OCI-LY1 (cell line): ENCODE results near the gene PCDHGA3.

Experiments
- H2AFZ ChIP-seq: fragments of 200-600 bp; sonication (generic), shearing (Covaris generic); 2 replicates; pipeline ENCODE4 v1.6.0; 2014; ENCODE audit warnings: antibody characterized with exemption, mild to moderate bottlenecking, low read length
- H3F3A ChIP-seq: fragments of 200-600 bp; sonication (generic), shearing (Covaris generic); 2 replicates; pipeline ENCODE4 v1.6.0; 2014; ENCODE audit warnings: mild to moderate bottlenecking, antibody characterized with exemption, low read length, moderate library complexity; ENCODE audit not compliant: insufficient read depth
- H3K27ac ChIP-seq: fragments of 200-600 bp; sonication (generic); 2 replicates; pipeline ENCODE4 v1.5.1; 2014; ENCODE audit warnings: low read length, mixed run types, mild to moderate bottlenecking, low read depth; ENCODE audit not compliant: poor library complexity, severe bottlenecking
- H3K27me3 ChIP-seq: fragments of 200-600 bp; sonication (generic); 2 replicates; pipeline ENCODE4 v1.6.0; 2014; ENCODE audit warnings: antibody characterized with exemption, mild to moderate bottlenecking, low read length, moderate library complexity; ENCODE audit not compliant: insufficient read depth
- H3K36me3 ChIP-seq: fragments of 200-600 bp; sonication (generic); 2 replicates; pipeline ENCODE4 v1.6.1; 2014; ENCODE audit warnings: mild to moderate bottlenecking, antibody characterized with exemption, low read length, moderate library complexity, mixed read lengths; ENCODE audit not compliant: insufficient read depth
- H3K4me1 ChIP-seq: fragments of 200-600 bp; sonication (generic); 2 replicates; pipeline ENCODE4 v1.5.1; 2014; ENCODE audit warnings: mild to moderate bottlenecking, low read length, moderate library complexity; ENCODE audit not compliant: insufficient read depth, severe bottlenecking
- H3K4me2 ChIP-seq: fragments of 200-600 bp; sonication (generic), shearing (Covaris generic); 2 replicates; pipeline ENCODE4 v1.6.1; 2014; ENCODE audit warnings: low read length
- H3K4me3 ChIP-seq: fragments of 200-600 bp; sonication (generic); 2 replicates; pipeline ENCODE4 v1.5.1; 2014; ENCODE audit warnings: low read length, low read depth, mild to moderate bottlenecking, mixed read lengths; ENCODE audit not compliant: poor library complexity, severe bottlenecking
- H3K79me2 ChIP-seq: fragments of 200-600 bp; shearing (Covaris generic); 2 replicates; pipeline ENCODE4 v1.6.1; 2016; ENCODE audit warnings: mixed run types, low read length, mixed read lengths; ENCODE audit not compliant: insufficient read depth
- H3K9ac ChIP-seq: fragments of 200-600 bp; sonication (generic), shearing (Covaris generic); 2 replicates; pipeline ENCODE4 v1.6.1; 2014; ENCODE audit warnings: mild to moderate bottlenecking, low read length, mixed read lengths
- H3K9me2 ChIP-seq: fragments of 200-600 bp; sonication (generic), shearing (Covaris generic); 2 replicates; pipeline ENCODE4 v1.6.1; 2014; ENCODE audit warnings: low read depth, mild to moderate bottlenecking, low read length, mixed read lengths
- H3K9me3 ChIP-seq: fragments of 200-600 bp; shearing (Covaris generic); 2 replicates; pipeline ENCODE4 v1.6.1; 2014; ENCODE audit warnings: low read length, mixed read lengths
- H4K20me1 ChIP-seq: fragments of 200-600 bp; sonication (generic), shearing (Covaris generic); 2 replicates; pipeline ENCODE4 v1.6.0; 2016; ENCODE audit warnings: mild to moderate bottlenecking, low read length; ENCODE audit not compliant: insufficient read depth
- EZH2 ChIP-seq: fragments of 200-600 bp; sonication (generic), shearing (Covaris generic); IDR thresholded peaks from 2 replicates; pipeline ENCODE4 v1.8.0; 2017; ENCODE audit warnings: borderline replicate concordance, mixed run types, mild to moderate bottlenecking, antibody characterized with exemption, low read length, moderate library complexity, mixed read lengths
- TF ChIP-seq, protein P1 (sequence below): fragments of 200-600 bp; sonication (generic), shearing (Covaris generic); IDR thresholded peaks from 2 replicates; pipeline ENCODE4 v1.5.1; 2017; ENCODE audit warnings: mild to moderate bottlenecking, antibody characterized with exemption, low read length, moderate library complexity, mixed read lengths

The PCDHGA3 gene

DNA sequence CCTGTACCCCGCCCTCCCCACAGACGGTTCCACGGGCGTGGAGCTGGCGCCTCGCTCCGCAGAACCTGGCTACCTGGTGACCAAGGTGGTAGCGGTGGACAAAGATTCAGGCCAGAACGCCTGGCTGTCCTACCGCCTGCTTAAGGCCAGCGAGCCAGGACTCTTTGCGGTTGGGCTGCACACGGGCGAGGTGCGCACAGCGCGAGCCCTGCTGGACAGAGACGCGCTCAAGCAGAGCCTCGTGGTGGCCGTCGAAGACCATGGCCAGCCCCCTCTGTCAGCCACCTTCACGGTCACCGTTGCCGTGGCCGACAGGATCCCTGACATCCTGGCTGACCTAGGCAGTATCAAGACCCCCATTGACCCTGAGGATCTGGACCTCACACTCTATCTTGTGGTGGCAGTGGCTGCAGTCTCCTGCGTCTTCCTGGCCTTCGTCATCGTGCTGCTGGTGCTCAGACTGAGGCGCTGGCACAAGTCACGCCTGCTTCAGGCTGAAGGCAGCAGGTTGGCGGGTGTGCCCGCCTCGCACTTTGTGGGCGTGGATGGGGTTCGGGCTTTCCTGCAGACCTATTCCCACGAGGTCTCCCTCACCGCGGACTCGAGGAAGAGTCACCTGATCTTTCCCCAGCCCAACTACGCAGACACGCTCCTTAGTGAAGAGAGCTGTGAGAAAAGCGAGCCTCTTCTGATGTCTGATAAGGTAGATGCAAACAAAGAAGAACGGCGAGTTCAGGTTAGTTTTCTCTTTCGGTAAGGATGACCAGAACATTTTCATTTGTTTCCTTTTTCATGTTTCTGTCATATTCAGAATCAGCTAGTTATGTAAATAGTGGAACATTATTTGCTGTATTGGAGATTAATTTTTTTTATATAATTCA is 22.6 kb downstream of the PCDHGA3 start:
- Histone ChIP-seq H3K27ac (no peak overlapping the region), H3K36me3 (no peaks in the 10 kb centered on the region), H3K9me2 (no peaks in the 10 kb centered on the region), H3K4me3 (no peak overlapping the region), H3F3A (no peaks in the 10 kb centered on the region), H3K4me2 (no peak overlapping the region), H3K9ac (no peak overlapping the region), H3K4me1 (no peaks in the 10 kb centered on the region), H3K9me3 (peaks cover 32% of the 10 kb centered on the region), H4K20me1 (no peaks in the 10 kb centered on the region), H2AFZ (no peak overlapping the region), H3K79me2 (no peaks in the 10 kb centered on the region), H3K27me3 (no peaks in the 10 kb centered on the region)
- no peak for TF ChIP-seq EZH2
- TF ChIP-seq, protein P1, sequence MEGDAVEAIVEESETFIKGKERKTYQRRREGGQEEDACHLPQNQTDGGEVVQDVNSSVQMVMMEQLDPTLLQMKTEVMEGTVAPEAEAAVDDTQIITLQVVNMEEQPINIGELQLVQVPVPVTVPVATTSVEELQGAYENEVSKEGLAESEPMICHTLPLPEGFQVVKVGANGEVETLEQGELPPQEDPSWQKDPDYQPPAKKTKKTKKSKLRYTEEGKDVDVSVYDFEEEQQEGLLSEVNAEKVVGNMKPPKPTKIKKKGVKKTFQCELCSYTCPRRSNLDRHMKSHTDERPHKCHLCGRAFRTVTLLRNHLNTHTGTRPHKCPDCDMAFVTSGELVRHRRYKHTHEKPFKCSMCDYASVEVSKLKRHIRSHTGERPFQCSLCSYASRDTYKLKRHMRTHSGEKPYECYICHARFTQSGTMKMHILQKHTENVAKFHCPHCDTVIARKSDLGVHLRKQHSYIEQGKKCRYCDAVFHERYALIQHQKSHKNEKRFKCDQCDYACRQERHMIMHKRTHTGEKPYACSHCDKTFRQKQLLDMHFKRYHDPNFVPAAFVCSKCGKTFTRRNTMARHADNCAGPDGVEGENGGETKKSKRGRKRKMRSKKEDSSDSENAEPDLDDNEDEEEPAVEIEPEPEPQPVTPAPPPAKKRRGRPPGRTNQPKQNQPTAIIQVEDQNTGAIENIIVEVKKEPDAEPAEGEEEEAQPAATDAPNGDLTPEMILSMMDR, result no peak

DNA sequence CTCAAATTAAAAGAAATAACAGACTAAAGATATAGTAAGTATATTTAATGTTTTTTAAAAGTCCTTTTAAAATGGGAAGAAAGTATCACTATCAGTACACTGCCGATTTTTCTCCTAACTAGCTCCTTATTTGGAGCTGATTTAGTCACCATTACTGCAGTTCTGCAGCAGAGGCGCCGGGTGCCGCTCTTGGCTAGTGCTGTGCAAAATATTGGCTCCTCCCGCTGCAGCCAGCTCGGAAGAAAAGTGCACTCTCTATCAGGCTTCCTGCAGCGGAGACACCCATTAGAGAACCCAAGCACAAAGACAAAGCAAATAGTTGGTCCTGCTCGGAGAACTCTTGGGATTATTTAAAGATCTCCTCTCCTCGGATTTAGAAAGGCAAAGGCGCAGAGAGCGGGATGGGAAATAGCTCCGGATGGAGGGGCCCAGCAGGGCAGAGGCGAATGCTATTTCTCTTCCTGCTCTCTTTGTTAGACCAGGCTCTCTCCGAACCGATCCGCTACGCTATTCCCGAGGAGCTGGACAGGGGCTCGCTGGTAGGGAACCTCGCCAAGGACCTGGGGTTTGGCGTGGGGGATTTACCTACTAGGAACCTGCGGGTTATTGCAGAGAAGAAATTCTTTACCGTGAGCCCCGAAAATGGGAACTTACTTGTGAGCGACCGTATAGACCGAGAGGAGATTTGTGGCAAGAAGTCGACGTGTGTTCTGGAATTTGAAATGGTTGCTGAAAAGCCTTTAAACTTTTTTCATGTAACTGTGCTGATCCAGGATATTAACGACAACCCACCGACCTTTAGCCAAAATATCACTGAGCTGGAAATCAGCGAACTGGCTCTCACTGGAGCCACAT is 26.6 kb downstream of the PCDHGA3 start, which contains the start of gene PCDHGB3:
PCDHGB3 (plus strand) TSS at position 249 of the 855 bp plus-strand sequence; CDS start at position 402, 153 bp downstream.
- Histone ChIP-seq H3K4me3 (no peak within 1 kb of the TSS), H3K79me2 (no peaks in the 10 kb centered on the region), H3F3A (no peaks in the 10 kb centered on the region), H3K27ac (no peak within 1 kb of the TSS), H4K20me1 (no peaks in the 10 kb centered on the region), H3K4me2 (no peak within 1 kb of the TSS), H3K9me2 (no peaks in the 10 kb centered on the region), H3K27me3 (no peaks in the 10 kb centered on the region), H2AFZ (no peak within 1 kb of the TSS), H3K9ac (no peak within 1 kb of the TSS), H3K9me3 (peaks cover 27% of the 10 kb centered on the region), H3K4me1 (no peaks in the 10 kb centered on the region), H3K36me3 (no peaks in the 10 kb centered on the region)
- TF ChIP-seq EZH2, result no peak
- TF ChIP-seq, protein P1, result 0 out of 2 replicates have a peak, but pooled peaks have one; percentile 13

DNA sequence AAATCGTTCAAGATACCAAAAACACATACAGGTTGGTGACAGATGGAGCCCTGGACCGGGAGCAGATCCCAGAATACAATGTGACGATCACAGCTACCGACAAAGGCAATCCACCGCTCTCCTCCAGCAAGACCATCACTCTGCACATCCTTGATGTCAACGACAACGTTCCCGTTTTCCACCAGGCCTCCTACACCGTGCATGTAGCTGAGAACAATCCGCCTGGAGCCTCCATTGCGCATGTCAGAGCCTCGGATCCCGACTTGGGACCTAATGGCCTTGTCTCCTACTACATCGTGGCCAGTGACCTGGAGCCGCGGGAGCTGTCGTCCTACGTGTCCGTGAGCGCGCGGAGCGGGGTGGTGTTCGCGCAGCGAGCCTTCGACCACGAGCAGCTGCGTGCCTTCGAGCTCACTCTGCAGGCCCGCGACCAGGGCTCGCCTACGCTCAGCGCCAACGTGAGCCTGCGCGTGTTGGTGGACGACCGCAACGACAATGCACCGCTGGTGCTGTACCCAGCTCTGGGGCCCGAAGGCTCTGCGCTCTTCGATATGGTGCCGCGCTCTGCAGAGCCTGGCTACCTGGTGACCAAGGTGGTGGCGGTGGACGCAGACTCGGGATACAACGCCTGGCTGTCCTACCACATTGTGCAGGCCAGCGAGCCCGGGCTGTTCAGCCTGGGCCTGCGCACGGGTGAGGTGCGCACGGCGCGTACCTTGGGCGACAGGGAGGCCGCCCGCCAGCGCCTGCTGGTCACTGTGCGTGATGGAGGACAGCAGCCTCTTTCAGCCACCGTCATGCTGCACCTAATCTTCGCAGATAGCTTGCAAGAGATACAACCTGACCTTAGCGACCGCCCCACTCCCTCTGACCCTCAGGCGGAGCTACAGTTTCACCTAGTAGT is 28.2 kb downstream of the PCDHGA3 start:
- H2AFZ ChIP-seq, result no peak overlapping the region
- no peaks in the 10 kb centered on the region for H3K9me2 ChIP-seq
- no peaks in the 10 kb centered on the region for H3K27me3 ChIP-seq
- H3K4me2 ChIP-seq, result no peak overlapping the region
- H3K27ac ChIP-seq, result no peak overlapping the region
- no peaks in the 10 kb centered on the region for H3F3A ChIP-seq
- H3K4me3 ChIP-seq, result no peak overlapping the region
- H3K9ac ChIP-seq, result no peak overlapping the region
- TF ChIP-seq EZH2, result no peak
- TF ChIP-seq, protein P1, result no peak
- peaks cover 23% of the 10 kb centered on the region for H3K9me3 ChIP-seq
- H3K36me3 ChIP-seq, result no peaks in the 10 kb centered on the region
- no peaks in the 10 kb centered on the region for H3K79me2 ChIP-seq
- no peaks in the 10 kb centered on the region for H4K20me1 ChIP-seq
- no peaks in the 10 kb centered on the region for H3K4me1 ChIP-seq
